GM12878 (cell line): ENCODE measurements around the gene MAP1A. TPM values are rescaled to one million over a fixed set of nuclear protein-coding genes. Genes with fewer than 3 reads are reported as not detected.

Source experiments
- ATAC-seq: fragments of 200-7000 bp; cut with Tn5 transposase; 3 replicates; pipeline ENCODE4 v1.9.1; 2020; ENCODE audit warnings: mild to moderate bottlenecking, moderate library complexity
- BruUV-seq: library from RNA; stranded (reverse); fragments of 400-500 nt; replicated peaks from 2 replicates; lab custom pipeline; 2021; lab: Mats Ljungman, UMichigan
- CTCF ChIA-PET: fragments of 300-600 bp; sonication (Branson Sonifier 250); formaldehyde crosslinking; extraction: SDS; loops from one replicate; lab custom pipeline; 2021; ENCODE audit warnings: inconsistent platforms; lab: Yijun Ruan, JAX
- POLR2A ChIA-PET: fragments of 350-600 bp; formaldehyde crosslinking; extraction: SDS; loops from one replicate; lab custom pipeline; 2021; ENCODE audit warnings: inconsistent platforms; lab: Charles Lee
- RAD21 ChIA-PET: fragments of 300-600 bp; sonication (Branson Sonifier 250); formaldehyde crosslinking; loops from one replicate; lab custom pipeline; 2023; ENCODE audit warnings: antibody characterized with exemption; ENCODE audit not compliant: unreplicated experiment; lab: Charles Lee
- SMC1A ChIA-PET: fragments of 300-600 bp; sonication (Branson Sonifier 250); formaldehyde crosslinking; loops from one replicate; lab custom pipeline; 2023; ENCODE audit not compliant: unreplicated experiment, uncharacterized antibody; lab: Charles Lee
- DNase-seq: peaks from one replicate; pipeline ENCODE4 v3.0.0-alpha.2; 2011; ENCODE audit warnings: low read depth, low spot score
- FAIRE-seq: peaks from 3 replicates; lab custom pipeline; 2011; peaks lifted over from hg19 to GRCh38; lab: Jason Lieb, UNC
- H2AFZ ChIP-seq: 2 replicates; pipeline ENCODE4 v1.6.0; 2011; ENCODE audit warnings: low read depth, low read length, control low read depth; ENCODE audit not compliant: control insufficient read depth
- H3K27ac ChIP-seq: 2 replicates; pipeline ENCODE4 v1.5.1; 2011; ENCODE audit warnings: control low read depth; ENCODE audit not compliant: control insufficient read depth, insufficient read depth
- H3K27me3 ChIP-seq, 2 experiments: replicated peaks in 1 of 2; 2 replicates each; pipeline versions ENCODE4 v1.6.0 to v1.6.1; 2011; ENCODE audit warnings: low read length in 1 of 2; ENCODE audit not compliant: control insufficient read depth in 2 of 2, insufficient read depth in 2 of 2
- H3K36me3 ChIP-seq, 2 experiments: 2 replicates each; pipeline ENCODE4 v1.5.1; 2011; ENCODE audit warnings: low read length in 1 of 2; ENCODE audit not compliant: control insufficient read depth in 2 of 2, insufficient read depth in 2 of 2
- H3K4me1 ChIP-seq: 2 replicates; pipeline ENCODE4 v1.6.1; 2011; ENCODE audit warnings: mild to moderate bottlenecking, low read length, moderate library complexity, mixed read lengths; ENCODE audit not compliant: control insufficient read depth, insufficient read depth
- H3K4me2 ChIP-seq: 2 replicates; pipeline ENCODE4 v1.6.0; 2011; ENCODE audit warnings: control low read depth; ENCODE audit not compliant: control insufficient read depth, insufficient read depth
- H3K4me3 ChIP-seq: fragments of 200-600 bp; sonication (generic); 2 replicates; pipeline ENCODE4 v1.5.1; 2016
- H3K79me2 ChIP-seq: 2 replicates; pipeline ENCODE4 v1.6.0; 2011; ENCODE audit warnings: low read length; ENCODE audit not compliant: control insufficient read depth, insufficient read depth
- H3K9ac ChIP-seq: 2 replicates; pipeline ENCODE4 v1.8.0; 2011; ENCODE audit warnings: low read length, control low read depth, mixed read lengths; ENCODE audit not compliant: control insufficient read depth, insufficient read depth
- H3K9me3 ChIP-seq: replicated peaks from 3 replicates; pipeline ENCODE4 v1.5.1; 2011; ENCODE audit warnings: mild to moderate bottlenecking, low read length; ENCODE audit not compliant: control insufficient read depth, insufficient read depth
- H4K20me1 ChIP-seq: 2 replicates; pipeline ENCODE4 v1.6.0; 2011; ENCODE audit not compliant: control insufficient read depth, insufficient read depth
- CBX5 ChIP-seq: sonication (generic); IDR thresholded peaks from 2 replicates; pipeline ENCODE4 v1.6.1; 2016; ENCODE audit warnings: low read depth, moderate library complexity, mild to moderate bottlenecking, inconsistent platforms
- EZH2 ChIP-seq: IDR thresholded peaks from 2 replicates; pipeline ENCODE4 v1.6.1; 2012; ENCODE audit warnings: low read depth, mild to moderate bottlenecking, control low read depth, inconsistent platforms, low read length, borderline replicate concordance; ENCODE audit not compliant: control insufficient read depth
- GABPA ChIP-seq: IDR thresholded peaks from 2 replicates; pipeline ENCODE4 v1.6.1; 2014; ENCODE audit warnings: antibody characterized with exemption, low read depth, mild to moderate bottlenecking, inconsistent platforms
- GATAD2B ChIP-seq: fragments of 450-650 bp; conservative IDR thresholded peaks from 2 replicates; pipeline ENCODE4 v1.6.1; 2017; ENCODE audit warnings: low read depth, mild to moderate bottlenecking, moderate library complexity
- IKZF2 ChIP-seq, 2 experiments: fragments of 450-650 bp; IDR thresholded peaks; 2 replicates each; pipeline ENCODE4 v1.6.1; 2017; ENCODE audit warnings: mild to moderate bottlenecking in 2 of 2, moderate library complexity in 2 of 2
- JUND ChIP-seq: IDR thresholded peaks from 2 replicates; pipeline ENCODE4 v1.6.1; 2012; ENCODE audit warnings: low read depth, mild to moderate bottlenecking, low read length, improper control_type of control experiment, moderate library complexity
- MEF2A ChIP-seq: IDR thresholded peaks from 2 replicates; pipeline ENCODE4 v1.6.1; 2011; ENCODE audit warnings: low read depth, mild to moderate bottlenecking, low read length, moderate library complexity; ENCODE audit not compliant: insufficient read depth
- MTA2 ChIP-seq: fragments of 450-650 bp; IDR thresholded peaks from 2 replicates; pipeline ENCODE4 v1.6.1; 2016; ENCODE audit warnings: low read depth, mild to moderate bottlenecking, moderate library complexity
- NFYB ChIP-seq: IDR thresholded peaks from 2 replicates; pipeline ENCODE4 v1.6.1; 2011; ENCODE audit warnings: low read depth, mild to moderate bottlenecking, low read length, improper control_type of control experiment, moderate library complexity; ENCODE audit not compliant: insufficient read depth
- SMAD1 ChIP-seq: fragments of 450-650 bp; IDR thresholded peaks from 2 replicates; pipeline ENCODE4 v1.6.1; 2018; ENCODE audit warnings: mild to moderate bottlenecking, low read depth; ENCODE audit not compliant: partially characterized antibody
- WRNIP1 ChIP-seq: IDR thresholded peaks from 2 replicates; pipeline ENCODE4 v1.6.1; 2011; ENCODE audit warnings: low read depth, low read length, improper control_type of control experiment, borderline replicate concordance
- ZBED1 ChIP-seq: IDR thresholded peaks from 2 replicates; pipeline ENCODE4 v1.6.1; 2016; ENCODE audit warnings: borderline replicate concordance
- ZNF217 ChIP-seq: fragments of 450-650 bp; IDR thresholded peaks from 2 replicates; pipeline ENCODE4 v1.6.1; 2017; ENCODE audit warnings: antibody characterized with exemption, mild to moderate bottlenecking
- WGBS: methylation state at CpG from one replicate; pipeline ENCODE4 v1.1.6; 2016; ENCODE audit warnings: low lambda C conversion rate; ENCODE audit not compliant: insufficient replicate concordance, insufficient coverage; ENCODE audit errors: missing lambda C conversion rate; 5-methylcytosine and 5-hydroxymethylcytosine counted together
- in situ Hi-C: fragments of 300-500 bp; cut with MboI; formaldehyde crosslinking; loops from 9 replicates; pipeline ENCODE4 v1.14.3; 2018; ENCODE audit warnings: mixed read lengths
- intact Hi-C: fragments of 100-400 bp; cut with micrococcal nuclease; formaldehyde crosslinking; loops from one replicate; pipeline ENCODE4 v1.14.2; 2022; ENCODE audit not compliant: unreplicated experiment
- polyA plus RNA-seq, 11 experiments: library from polyadenylated mRNA; depleted of rRNA in 4 of 11; unstranded in 6 of 11; stranded (reverse) in 5 of 11; fragments of >200 nt; fragmentation: Nextera tagmentation in 4 of 11; fragmentation: Illumina TruSeq in 1 of 11; extraction: Ambion mirVana in 4 of 11; extraction: Trizol in 1 of 11; gene quantifications; 1 replicate in 1 of 11; 2 replicates in 10 of 11; pipeline versions ENCODE4 v1.2.1 to v1.2.3, GENCODE V29; 2011 to 2016; ENCODE audit warnings: inconsistent platforms in 2 of 11, missing spikeins in 2 of 11, low read depth in 1 of 11
- total RNA-seq, 4 experiments: library from RNA; depleted of rRNA in 3 of 4; stranded (reverse); fragments of >200 nt in 3 of 4; fragmentation: Illumina TruSeq in 1 of 4; extraction: Trizol in 1 of 4; gene quantifications; 2 replicates each; pipeline versions ENCODE4 v1.2.1 to v1.2.3, GENCODE V29; 2013 to 2021
- TF ChIP-seq, protein P1 (sequence below): fragments of 450-650 bp; IDR thresholded peaks from 2 replicates; pipeline ENCODE4 v1.6.1; 2017; ENCODE audit warnings: mild to moderate bottlenecking, moderate library complexity
- TF ChIP-seq, protein P2 (sequence below): fragments of 450-650 bp; formaldehyde crosslinking; IDR thresholded peaks from 2 replicates; pipeline ENCODE4 v1.4.0; 2020; ENCODE audit warnings: mild to moderate bottlenecking, moderate library complexity

MAP1A gene
- total and polyA plus RNA-seq, 10 of the 15 experiments (the other 5 are each of a cell fraction or from before 2014, with no cell fraction given): under 0.01 to 0.10 (median 0.05) TPM

- in situ Hi-C loops: loop anchor here (10.0 kb wide), 1 partner anchor 75 kb away; no protein-coding TSS in a partner anchor
- no peaks in the 10 kb centered on the region for H4K20me1 ChIP-seq
- TF ChIP-seq NFYB (no peak), CBX5 (no peak), GATAD2B (no peak), JUND (no peak), IKZF2 (IDR thresholded peaks at IDR 0.05) (no peak), GABPA (no peak), MTA2 (no peak), ZBED1 (no peak), SMAD1 (no peak), EZH2 (no peak), ZNF217 (no peak), WRNIP1 (no peak), MEF2A (no peak)
- TF ChIP-seq, protein P1, sequence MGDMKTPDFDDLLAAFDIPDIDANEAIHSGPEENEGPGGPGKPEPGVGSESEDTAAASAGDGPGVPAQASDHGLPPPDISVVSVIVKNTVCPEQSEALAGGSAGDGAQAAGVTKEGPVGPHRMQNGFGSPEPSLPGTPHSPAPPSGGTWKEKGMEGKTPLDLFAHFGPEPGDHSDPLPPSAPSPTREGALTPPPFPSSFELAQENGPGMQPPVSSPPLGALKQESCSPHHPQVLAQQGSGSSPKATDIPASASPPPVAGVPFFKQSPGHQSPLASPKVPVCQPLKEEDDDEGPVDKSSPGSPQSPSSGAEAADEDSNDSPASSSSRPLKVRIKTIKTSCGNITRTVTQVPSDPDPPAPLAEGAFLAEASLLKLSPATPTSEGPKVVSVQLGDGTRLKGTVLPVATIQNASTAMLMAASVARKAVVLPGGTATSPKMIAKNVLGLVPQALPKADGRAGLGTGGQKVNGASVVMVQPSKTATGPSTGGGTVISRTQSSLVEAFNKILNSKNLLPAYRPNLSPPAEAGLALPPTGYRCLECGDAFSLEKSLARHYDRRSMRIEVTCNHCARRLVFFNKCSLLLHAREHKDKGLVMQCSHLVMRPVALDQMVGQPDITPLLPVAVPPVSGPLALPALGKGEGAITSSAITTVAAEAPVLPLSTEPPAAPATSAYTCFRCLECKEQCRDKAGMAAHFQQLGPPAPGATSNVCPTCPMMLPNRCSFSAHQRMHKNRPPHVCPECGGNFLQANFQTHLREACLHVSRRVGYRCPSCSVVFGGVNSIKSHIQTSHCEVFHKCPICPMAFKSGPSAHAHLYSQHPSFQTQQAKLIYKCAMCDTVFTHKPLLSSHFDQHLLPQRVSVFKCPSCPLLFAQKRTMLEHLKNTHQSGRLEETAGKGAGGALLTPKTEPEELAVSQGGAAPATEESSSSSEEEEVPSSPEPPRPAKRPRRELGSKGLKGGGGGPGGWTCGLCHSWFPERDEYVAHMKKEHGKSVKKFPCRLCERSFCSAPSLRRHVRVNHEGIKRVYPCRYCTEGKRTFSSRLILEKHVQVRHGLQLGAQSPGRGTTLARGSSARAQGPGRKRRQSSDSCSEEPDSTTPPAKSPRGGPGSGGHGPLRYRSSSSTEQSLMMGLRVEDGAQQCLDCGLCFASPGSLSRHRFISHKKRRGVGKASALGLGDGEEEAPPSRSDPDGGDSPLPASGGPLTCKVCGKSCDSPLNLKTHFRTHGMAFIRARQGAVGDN: no peak
- TF ChIP-seq, protein P2, sequence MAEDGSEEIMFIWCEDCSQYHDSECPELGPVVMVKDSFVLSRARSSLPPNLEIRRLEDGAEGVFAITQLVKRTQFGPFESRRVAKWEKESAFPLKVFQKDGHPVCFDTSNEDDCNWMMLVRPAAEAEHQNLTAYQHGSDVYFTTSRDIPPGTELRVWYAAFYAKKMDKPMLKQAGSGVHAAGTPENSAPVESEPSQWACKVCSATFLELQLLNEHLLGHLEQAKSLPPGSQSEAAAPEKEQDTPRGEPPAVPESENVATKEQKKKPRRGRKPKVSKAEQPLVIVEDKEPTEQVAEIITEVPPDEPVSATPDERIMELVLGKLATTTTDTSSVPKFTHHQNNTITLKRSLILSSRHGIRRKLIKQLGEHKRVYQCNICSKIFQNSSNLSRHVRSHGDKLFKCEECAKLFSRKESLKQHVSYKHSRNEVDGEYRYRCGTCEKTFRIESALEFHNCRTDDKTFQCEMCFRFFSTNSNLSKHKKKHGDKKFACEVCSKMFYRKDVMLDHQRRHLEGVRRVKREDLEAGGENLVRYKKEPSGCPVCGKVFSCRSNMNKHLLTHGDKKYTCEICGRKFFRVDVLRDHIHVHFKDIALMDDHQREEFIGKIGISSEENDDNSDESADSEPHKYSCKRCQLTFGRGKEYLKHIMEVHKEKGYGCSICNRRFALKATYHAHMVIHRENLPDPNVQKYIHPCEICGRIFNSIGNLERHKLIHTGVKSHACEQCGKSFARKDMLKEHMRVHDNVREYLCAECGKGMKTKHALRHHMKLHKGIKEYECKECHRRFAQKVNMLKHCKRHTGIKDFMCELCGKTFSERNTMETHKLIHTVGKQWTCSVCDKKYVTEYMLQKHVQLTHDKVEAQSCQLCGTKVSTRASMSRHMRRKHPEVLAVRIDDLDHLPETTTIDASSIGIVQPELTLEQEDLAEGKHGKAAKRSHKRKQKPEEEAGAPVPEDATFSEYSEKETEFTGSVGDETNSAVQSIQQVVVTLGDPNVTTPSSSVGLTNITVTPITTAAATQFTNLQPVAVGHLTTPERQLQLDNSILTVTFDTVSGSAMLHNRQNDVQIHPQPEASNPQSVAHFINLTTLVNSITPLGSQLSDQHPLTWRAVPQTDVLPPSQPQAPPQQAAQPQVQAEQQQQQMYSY (CRISPR knock-in tag): no peak
- ChIA-PET CTCF (no interaction called here), SMC1A (no interaction called here), RAD21 (no interaction called here), POLR2A (no interaction called here)
- H3K9ac ChIP-seq: no peak overlapping the region
- no peak for DNase-seq
- no TSS peak for BruUV-seq
- no peaks in the 10 kb centered on the region for H3K4me1 ChIP-seq
- no peak for ATAC-seq
- no peaks in the 10 kb centered on the region for H3K79me2 ChIP-seq
- peaks cover 0 to 3% of the 10 kb centered on the region in 2 experiments; a peak in 3 of 4 replicates for H3K36me3 ChIP-seq
- no peak overlapping the region for H3K4me3 ChIP-seq
- no peak overlapping the region for H3K27ac ChIP-seq
- H3K9me3 ChIP-seq: no peaks in the 10 kb centered on the region
- intact Hi-C loops: no loop called here
- no peak overlapping the region for H3K4me2 ChIP-seq
- no peak for FAIRE-seq
- H3K27me3 ChIP-seq: no peaks in the 10 kb centered on the region
- WGBS: 74% methylated on average over 12 of the region's 12 CpGs
- no peak overlapping the region for H2AFZ ChIP-seq
Measured at GRCh38 chr15:43529587-43530345, 12.4 kb downstream of the MAP1A start.
